Stimulated activated CD4-positive, alpha-beta T cell treated with anti-CD3 and anti-CD28 coated beads, Interleukin-12 subunit alpha, Interleukin-12 subunit beta, amount 100 ng/mL, for 24 hours (primary cell): Measurements from ENCODE around the gene FGF12.

Experiments used
- DNase-seq, 2 experiments: peaks; one replicate each; pipeline ENCODE4 v3.0.0-alpha.2; 2020; ENCODE audit warnings: low read depth in 2 of 2

The FGF12 gene

DNA sequence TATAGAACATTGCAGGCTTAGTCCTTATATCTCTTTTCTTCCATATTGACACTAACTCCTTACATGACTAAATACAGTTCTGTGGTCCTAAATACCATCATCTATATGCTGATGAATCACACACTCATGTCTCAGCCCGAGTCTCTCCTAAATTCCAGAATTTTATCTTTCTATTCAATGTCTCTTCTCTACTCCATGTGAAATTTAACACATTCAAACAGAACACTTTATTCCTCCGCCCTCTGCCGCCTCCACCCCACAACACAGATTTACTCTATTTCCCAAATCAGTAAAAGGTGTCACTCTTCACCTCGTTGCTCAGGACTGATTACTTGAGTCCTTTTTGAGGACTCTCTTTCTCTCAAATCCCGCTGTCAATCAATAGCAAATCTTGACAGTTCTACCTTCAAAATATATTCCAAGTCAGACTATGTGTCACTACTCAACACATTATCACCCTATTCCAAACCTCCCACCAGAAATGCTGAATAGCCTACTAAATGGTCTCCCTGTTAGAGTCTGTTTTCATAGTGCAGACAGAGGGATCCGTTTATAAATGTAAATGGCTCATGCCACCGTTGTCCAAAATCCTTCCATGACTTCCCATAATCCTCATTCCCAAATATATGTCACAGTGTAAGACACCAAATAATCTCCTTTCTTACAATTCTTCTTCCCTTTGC, 230.3 kb downstream of the FGF12 start:
- DNase-seq: no peak

DNA sequence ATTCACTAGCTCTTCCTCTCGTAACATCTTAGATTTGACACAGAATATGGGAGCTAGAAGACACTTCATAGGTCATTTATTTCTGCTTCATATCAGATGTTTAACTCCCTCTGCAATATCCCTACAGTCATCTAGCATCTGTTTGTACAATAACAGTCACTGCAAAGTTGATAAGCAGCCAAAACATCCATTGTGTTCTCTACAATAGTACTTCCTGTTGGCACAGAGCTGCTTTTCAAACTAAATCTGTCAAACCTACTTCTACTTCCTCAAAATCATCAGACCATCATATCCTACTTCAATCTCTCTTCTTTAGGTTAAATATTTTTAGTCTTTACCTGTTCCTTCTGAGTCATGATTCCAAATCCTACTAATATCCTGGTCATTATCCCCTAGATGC, 233.2 kb downstream of the FGF12 start:
- DNase-seq: no peak

DNA sequence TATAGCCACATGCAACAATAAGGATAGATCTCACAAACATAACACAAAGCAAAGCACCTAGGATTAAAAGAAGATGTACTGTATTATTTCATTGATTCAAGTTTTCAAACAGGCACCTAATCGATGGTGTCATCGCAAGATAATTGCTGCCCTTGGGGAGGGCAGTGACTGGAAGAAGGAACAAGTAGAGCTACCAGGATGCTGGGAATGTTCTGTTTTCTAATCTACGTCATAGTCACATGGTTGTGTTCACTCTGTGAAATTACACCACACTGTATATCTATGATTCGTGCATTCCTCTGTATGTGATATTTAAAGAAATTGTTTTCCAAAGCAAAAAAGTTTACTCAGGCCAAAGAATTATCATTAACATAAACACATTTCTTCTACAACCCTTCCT, 236.6 kb downstream of the FGF12 start:
- DNase-seq: no peak

DNA sequence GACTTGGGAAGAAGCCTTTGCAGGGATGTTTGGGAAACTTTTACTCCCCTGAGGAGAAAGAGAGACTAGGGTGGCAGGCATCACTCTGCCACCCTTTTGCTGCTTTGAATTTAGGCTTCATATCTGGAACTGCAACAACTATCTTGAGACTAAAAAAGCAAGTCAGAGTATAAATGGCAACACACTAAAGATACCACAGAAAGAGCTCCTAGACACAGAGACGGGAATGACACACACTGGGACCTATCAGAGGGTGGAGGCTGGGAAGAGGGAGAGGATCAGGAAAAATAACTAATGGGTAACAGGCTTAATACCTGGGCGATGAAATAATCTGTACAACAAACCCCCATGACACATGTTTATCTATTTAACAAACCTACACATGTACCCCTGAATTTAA, 237.8 kb downstream of the FGF12 start:
- no peak for DNase-seq

DNA sequence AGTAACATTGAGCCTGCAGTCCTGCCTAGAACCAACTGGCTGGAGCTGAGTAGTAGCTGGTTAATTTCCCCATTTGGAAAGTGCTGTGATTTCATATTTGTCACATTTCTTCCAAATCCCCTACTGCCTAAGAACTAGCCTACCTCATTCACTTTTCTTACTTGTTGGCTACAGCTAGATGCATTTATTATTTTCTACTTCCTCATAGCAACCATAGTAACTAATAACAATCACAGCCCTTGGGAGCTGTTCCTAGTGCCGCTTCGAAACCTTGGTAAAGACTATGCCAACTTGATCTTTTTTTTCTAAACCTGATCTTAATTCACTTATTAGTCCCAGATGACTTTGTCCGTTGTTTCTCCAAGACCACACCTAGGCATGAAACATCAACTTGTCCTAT, 240.3 kb downstream of the FGF12 start:
- DNase-seq: no peak

DNA sequence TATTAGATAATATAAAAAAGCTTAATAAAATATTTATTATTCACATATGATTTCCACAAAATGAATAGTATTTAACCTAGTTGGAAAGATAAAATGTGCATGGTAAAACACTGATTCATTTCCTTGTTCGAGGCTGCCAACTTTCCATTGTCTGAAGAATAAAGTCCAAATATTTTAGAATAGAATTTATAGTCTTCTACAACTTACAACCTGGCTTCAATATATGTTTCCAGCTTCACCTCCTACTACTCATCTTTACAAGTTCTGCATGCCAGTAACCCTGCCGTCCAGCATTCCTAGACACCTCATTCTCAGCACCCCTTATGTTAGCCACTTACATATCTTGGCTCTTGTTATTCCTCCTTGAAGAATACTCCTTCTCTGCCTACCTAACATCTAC, 244.5 kb downstream of the FGF12 start:
- DNase-seq: no peak

DNA sequence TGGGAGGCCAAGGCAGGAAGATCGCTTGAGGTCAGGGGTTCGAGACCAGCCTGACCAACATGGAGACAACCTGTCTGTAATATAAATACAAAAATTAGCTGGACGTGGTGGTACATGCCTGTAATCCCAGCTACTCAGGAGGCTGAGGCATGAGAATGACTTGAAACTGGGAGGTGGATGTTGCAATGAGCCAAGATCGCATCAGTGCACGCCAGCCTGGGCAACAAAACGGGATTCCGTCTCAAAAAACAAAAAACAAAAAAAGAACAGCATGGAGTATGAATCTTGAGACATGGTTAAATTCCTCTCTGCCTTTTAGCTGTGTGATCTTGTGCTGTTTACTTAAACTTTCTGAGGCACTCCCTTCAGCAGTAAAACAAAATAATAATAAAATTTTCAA, 244.9 kb downstream of the FGF12 start:
- no peak for DNase-seq

DNA sequence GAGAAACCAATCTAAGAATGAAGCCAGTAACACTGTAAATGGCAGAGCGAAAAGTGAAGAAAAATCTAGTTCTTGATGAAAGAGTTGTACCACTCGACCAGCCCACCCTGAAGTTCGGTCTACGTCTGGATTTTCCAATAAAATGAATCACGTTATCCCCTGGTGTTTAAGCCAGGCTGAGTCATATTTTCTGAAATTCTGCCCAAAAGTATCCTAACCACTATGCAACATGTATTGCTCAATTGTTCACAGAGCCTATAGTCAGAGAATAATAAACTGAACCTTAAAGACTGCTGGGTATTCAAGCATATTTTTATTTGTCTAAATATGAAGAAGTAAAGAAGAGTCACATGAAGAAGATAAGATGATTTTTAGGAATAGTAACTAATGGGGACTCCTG, 245.7 kb downstream of the FGF12 start:
- no peak for DNase-seq

DNA sequence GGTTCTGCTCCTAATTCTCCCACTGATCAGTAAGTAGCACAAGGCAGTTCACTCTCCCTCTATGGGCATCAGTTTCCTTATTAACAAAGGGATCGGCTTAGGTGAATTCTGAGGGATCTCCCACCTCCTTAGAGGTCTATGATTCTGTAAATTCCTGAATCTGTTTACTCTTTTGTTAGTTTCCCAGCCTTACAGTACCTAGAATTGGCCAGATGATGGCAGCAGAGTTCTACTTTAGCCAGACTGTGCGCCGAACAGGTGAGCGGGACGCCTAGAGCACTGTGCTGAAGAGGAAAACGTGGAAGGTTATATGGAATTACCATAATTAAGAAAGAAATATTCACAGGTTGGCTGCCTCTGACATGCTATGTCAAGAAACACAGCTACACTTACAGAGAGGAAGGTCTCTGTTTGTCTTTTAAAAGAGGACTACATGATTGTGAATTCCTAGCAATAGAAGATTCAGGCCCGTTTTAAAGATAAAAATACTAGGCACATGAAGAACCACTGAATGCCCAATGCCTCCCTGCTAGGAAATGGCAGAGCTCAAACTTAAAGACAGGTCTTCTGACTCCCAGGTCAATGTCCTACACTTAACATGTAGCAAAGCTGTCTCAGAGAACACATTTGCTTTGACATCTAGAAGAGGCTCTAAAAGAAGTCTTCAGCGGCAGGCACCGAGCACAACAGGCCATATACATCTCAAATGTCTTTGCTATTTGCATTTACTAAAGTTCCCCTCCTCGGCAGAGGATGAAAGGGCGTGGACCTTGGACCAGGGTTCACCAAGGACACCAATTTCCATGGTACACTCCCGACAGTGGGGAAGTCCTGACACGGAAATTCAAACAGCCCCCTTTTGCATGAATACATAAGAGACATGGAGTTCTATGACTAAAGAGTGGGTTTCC, 259.9 kb downstream of the FGF12 start:
- DNase-seq: peak; percentile 5 to 41

DNA sequence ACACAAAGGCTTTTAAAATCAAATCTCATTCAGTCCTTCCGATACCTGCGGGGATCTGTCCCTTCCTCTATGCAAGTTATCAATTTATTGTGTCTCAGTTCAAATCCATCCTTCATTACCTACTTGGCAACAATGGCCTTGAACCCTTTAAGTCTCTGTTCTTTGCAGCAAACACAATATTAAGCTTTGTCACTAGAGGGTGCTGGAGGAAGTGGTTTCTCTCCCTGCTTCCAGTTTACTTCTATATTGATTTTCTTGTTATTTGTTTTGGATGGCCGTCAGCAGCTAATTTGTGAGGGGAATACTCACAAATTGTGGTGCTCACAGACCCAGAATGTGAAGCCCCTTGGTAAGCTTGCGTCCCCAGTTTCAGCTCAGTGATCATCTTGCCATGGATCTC, 278.3 kb downstream of the FGF12 start:
- DNase-seq: no peak

DNA sequence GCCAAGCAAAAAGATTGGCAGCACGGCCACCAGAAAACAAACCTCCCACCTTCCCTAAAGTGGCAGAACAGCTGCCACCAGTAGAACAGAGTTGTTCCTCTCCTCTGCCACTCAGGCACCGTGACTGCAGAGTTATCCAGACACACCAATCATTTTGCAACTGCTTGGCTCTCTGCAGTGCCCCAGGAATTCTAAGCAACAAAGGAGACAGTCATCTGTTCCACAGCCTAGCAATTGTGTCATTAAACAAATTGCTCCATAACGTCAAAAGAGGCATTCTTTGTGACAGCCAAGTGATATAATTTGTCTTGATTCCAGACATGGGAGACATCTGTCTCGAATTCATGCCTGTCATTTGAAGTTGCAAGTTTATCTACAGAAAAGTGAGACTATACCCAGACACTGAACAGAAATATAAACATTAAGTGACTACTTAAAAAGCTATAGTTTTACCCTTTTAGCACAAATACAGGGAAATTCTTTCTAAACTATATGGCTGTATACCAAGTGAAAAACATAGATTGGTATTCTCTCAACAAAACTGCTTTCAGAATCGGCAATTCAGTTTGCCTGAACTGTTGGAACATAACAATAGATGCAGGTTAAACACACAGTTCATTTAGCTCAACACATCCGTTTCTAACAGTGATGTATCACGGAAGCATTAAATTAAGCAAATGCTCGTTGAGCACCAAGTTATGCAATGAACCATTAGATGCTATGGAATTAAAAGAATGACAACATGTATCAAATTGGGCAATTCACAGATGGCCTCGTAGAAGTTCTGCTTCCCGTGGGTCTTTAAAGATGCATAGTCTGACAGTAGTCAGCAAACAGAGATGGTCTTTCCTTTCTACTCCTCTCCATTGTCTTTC, 281.3 kb downstream of the FGF12 start:
- DNase-seq: no peak

DNA sequence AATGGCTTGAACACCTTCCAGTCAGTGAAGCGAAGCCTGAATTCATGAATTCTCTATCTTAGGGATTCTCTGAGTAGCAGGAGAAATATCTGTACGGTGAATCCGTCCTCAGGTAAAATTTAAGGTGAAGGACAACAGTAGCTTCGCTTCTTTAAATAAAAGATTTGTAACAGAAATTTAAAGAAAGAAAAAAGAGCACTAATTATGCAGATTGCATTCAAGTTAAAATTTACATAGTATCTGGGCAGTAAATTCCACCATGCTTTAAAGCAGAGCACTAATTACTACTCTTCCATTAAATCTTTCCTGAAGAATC, 282.6 kb downstream of the FGF12 start:
- DNase-seq: no peak

DNA sequence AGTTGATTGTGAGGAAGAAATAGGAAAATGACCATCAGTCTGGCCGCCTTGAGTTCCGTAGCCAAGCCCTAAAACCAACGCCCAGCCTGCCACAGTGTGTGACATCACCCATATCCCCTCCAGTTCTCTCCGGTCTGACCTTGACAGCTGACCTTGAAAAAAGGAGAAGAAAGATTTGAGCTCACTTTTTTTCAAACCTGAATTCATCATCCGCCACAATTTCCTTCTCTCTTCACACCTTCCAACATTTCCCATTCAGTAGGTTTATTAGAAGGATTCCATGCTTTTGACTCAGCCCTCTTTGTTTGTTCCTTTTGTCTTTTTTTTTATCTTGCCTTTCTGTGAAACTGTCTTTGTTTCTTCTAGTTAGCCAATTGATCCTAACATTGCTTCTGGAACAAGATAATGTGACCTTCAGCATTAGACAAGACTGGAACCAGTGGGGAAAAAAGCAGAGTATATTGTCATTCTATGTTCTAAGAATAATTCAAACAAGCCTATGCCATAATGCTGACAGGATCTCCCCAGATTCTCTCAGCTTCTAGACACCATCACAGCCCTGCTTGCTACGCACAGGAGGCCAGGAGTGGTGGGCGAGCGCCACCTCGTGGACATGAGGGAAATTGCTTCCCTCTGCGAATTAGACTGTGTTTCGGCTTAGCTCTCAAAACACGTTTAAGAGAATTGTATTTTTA, 283.1 kb downstream of the FGF12 start:
- peak; percentile 21 to 36 for DNase-seq

DNA sequence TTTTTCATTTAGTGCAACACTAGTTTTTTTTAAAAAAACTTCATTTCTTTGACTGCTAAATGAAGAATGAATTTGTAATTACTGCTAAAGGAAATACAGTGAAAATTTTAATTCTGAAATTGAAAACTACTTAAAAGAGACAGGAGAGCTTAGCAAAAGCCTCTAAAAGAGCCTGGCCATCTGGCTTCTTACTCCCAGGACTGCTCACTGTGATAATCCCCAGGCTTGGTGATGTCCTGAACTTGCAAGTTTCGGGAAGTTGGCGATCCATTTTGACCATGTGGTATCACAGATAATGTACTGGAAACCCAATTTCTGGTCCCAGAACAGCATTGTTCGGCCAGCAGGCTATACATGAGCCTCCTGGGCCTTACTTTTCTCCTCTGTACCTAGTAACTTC, 292.1 kb downstream of the FGF12 start:
- no peak for DNase-seq

DNA sequence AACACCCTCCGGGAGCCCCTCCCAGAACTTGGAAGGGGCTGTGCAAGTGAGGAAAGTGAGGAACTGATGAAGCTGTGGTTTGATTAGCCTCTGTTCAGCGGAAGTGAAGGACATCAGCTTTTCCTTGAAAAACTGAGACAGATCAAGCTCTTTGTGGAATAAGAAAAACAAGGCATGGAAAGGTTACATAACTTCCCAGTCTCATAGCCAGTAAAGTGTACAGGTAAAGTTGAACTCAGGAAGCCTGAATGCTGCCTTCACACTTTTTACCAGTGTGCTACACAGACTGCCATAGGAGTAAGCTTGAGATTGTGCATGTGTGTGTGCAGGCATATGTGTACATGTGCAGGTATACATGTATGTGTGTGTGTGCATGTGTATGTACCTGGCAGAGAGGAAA, 293.2 kb downstream of the FGF12 start:
- no peak for DNase-seq

DNA sequence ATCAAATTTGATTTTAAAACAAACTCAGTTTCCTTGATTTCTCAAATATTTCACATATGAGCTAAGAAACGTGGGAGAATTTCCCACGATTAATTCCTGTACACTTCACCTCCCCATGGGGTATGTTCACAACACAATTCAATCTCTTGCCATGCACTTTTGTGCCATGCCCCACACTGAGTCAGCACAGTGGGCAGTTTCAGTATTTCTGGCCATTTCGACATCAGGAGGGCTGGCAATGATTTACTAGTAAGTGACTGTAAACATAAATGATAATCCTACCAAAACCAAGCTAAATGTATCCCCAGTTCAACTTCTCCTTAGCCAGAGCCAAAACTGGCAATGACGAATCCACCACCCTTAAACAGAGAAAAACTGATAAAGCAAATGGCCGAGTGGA, 293.6 kb downstream of the FGF12 start:
- DNase-seq: no peak

DNA sequence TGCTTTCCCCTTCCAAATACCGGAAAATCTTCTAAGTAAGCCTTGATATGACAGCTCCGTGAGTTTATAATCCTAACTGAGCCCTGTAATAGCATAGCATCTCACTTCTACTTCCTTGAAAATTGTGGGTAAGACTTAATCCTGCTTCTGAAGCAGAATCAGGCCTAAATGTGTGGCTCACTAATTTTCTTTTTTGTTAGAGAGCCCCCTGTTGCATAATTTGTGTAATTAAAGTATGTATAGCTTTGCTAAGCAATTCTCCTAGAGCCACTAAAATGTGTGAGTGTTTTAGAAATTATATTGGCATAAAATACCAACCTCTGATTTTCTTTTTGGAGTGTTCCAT, 304.4 kb downstream of the FGF12 start:
- no peak for DNase-seq

DNA sequence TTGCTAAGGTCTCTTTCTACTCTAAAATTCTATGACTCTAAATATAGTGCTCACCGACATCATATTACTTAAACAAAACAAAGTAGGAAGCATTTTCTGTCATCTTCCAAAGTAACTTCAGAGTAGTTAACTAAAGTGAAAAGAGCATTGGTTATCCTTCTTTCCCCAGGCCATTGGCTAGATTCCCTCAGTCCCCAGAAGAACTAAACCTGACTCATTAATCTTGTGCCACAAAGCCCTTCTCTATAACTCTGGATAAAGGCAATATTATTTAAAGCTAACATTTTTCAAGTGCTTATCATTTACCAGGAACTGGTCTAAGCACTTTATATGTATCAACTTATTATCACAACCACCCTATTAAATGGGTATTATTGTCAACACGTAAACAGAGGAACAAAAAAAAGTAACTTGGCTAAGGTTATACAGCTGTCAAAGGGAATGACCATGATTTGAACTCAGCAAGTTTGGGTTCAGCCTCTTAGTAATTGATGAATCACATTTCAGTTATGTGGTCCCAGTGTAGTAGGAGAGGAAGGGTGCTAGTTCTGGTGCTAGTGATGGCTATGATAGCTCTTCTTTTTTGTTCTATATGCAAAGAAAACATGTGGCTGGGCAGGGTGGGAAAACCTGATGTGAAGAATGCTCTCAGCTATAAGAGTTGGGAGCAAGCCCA, 304.9 kb downstream of the FGF12 start:
- no peak for DNase-seq

DNA sequence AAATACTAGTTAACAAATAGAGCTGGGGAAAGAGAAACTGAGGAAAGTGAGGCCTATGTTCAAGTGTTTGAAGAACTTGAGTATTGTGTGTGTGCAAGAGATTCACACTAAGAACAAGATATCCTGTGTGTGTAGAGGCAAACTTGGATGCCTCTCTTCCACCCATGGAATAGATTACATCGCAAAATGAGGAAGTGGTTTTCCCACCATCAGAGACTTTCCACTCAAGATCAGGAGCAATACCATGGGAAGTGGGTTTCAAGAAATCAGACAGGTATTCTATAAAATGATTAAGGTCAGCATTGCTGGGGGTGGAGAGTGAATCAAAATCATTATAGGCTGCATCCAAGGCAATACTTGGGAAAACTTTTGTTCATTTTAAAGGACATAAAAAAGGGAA, 308.0 kb downstream of the FGF12 start:
- no peak for DNase-seq

DNA sequence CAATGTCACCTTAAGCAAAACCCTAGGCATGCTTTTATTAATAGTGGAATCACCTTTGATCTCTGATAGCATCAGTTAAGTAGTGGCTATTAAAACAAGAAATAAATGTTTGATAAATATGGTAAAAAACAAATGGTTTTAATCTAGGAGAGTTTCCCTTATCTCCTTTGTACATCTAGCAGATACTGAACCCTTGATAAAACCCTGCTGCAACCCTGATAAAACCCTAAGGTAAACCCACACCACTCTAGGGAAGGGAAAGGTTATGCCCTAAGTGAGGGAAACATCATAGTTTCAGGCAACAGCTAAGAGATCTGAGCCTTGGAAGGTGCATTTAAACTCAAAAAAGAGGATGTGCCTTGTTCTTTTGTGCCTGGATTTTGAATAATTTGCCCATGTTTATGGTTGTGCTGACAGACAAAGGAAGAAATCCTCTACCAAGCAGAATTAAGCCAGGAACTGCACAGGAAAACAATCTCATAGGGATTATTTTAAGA, 309.7 kb downstream of the FGF12 start:
- DNase-seq: no peak

DNA sequence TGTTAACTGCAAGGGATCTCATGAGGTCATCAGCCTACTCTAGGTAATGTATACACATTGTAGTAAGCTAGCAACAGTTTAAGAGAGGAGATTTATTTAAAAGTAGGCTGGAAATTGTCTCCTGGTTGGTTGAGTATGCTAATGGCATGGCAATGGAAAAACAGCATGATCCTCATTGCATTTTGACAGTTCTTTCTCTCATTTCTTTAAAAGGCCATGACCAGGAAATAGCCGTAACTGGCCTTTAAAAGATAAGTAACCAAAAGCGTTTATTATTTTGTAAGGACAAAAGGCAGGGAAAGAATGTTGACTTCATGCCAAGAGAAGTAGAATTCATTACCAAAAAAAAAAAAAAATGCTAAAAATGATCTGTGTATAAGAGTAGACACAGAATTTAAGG, 310.3 kb downstream of the FGF12 start:
- DNase-seq: no peak
